CD4-positive, alpha-beta T cell (primary cell): ENCODE data around the gene EIF5AL1. TPM values are rescaled to one million over a fixed set of nuclear protein-coding genes. Genes with fewer than 3 reads are reported as not detected.

ENCODE experiments used
- ATAC-seq: fragments of 200-7000 bp; cut with Tn5 transposase; one replicate; pipeline ENCODE4 v1.10.0; 2022; ENCODE audit warnings: mild to moderate bottlenecking; ENCODE audit not compliant: poor library complexity
- CTCF ChIA-PET: fragments of 350-600 bp; sonication (Branson Sonifier 250); formaldehyde crosslinking; loops from one replicate; lab custom pipeline; 2021; ENCODE audit warnings: antibody characterized with exemption, inconsistent platforms; lab: Charles Lee
- POLR2A ChIA-PET: fragments of 350-600 bp; sonication (Branson Sonifier 250); formaldehyde crosslinking; loops from one replicate; lab custom pipeline; 2021; ENCODE audit warnings: antibody characterized with exemption, inconsistent platforms; lab: Charles Lee
- DNase-seq, 14 experiments: peaks; one replicate each; pipeline ENCODE4 v3.0.0-alpha.2; 2013 to 2020; ENCODE audit warnings: mixed read lengths in 2 of 14
- H3K27ac ChIP-seq, 2 donors: one replicate each; pipeline versions ENCODE4 v1.5.1 to v1.7.0; 2013; ENCODE audit warnings: low read length in 2 of 2, low read depth in 1 of 2, mild to moderate bottlenecking in 1 of 2
- H3K27me3 ChIP-seq, 2 experiments: 1 replicate in 1 of 2; 2 replicates in 1 of 2; pipeline versions ENCODE4 v1.6.1 to v1.7.0; 2013; ENCODE audit warnings: low read length in 2 of 2, control low read depth in 1 of 2, mild to moderate bottlenecking in 1 of 2, moderate library complexity in 1 of 2; ENCODE audit not compliant: insufficient read depth in 2 of 2, control insufficient read depth in 1 of 2
- H3K36me3 ChIP-seq: one replicate; pipeline ENCODE4 v1.6.1; 2013; ENCODE audit warnings: low read length, control low read depth; ENCODE audit not compliant: insufficient read depth
- H3K4me1 ChIP-seq: one replicate; pipeline ENCODE4 v1.6.1; 2013; ENCODE audit warnings: low read length, control low read depth; ENCODE audit not compliant: insufficient read depth
- H3K4me3 ChIP-seq: one replicate; pipeline ENCODE4 v1.5.1; 2013; ENCODE audit warnings: mild to moderate bottlenecking, low read length, moderate library complexity
- H3K9me3 ChIP-seq, 2 experiments: 1 replicate in 1 of 2; 2 replicates in 1 of 2; pipeline versions ENCODE4 v1.6.1 to v1.7.0; 2013; ENCODE audit warnings: low read length in 2 of 2, mild to moderate bottlenecking in 2 of 2, control low read depth in 1 of 2, moderate library complexity in 1 of 2; ENCODE audit not compliant: control insufficient read depth in 1 of 2, insufficient read depth in 1 of 2
- H3K27ac Mint-ChIP-seq: one replicate; pipeline ENCODE4 v1.8.0; 2020; ENCODE audit warnings: mixed read lengths
- H3K27me3 Mint-ChIP-seq: one replicate; pipeline ENCODE4 v1.8.0; 2021; ENCODE audit warnings: mixed read lengths
- H3K36me3 Mint-ChIP-seq: one replicate; pipeline ENCODE4 v1.8.0; 2021; ENCODE audit warnings: low read depth, mixed read lengths
- H3K4me1 Mint-ChIP-seq: one replicate; pipeline ENCODE4 v1.8.0; 2021; ENCODE audit warnings: low read depth, mixed read lengths
- H3K4me3 Mint-ChIP-seq: one replicate; pipeline ENCODE4 v1.8.0; 2020; ENCODE audit warnings: mild to moderate bottlenecking, mixed read lengths
- H3K9me3 Mint-ChIP-seq: one replicate; pipeline ENCODE4 v1.8.0; 2020; ENCODE audit warnings: mixed read lengths
- intact Hi-C, 2 experiments: fragments of 100-400 bp; cut with DNase I in 1 of 2; cut with micrococcal nuclease in 1 of 2; formaldehyde crosslinking; loops; one replicate each; pipeline versions ENCODE4 v1.15.1 to v1.9.0; 2023 to 2025; cut with DNase I, micrococcal nuclease
- total RNA-seq, 174 experiments: library from RNA in 2 of 174; stranded (reverse) in 2 of 174; gene quantifications; one replicate each; pipeline ENCODE4 v1.2.3 and lab custom pipeline; 2021 to 2026
- TF ChIP-seq, protein P1 (sequence below): fragments of 200-600 bp; IDR thresholded peaks from one replicate; pipeline ENCODE4 v1.8.0; 2022; ENCODE audit warnings: antibody characterized with exemption, mild to moderate bottlenecking

Gene EIF5AL1
- total RNA-seq, 2 experiments from 2014 or later, result 0.11 to 0.14 TPM

DNA sequence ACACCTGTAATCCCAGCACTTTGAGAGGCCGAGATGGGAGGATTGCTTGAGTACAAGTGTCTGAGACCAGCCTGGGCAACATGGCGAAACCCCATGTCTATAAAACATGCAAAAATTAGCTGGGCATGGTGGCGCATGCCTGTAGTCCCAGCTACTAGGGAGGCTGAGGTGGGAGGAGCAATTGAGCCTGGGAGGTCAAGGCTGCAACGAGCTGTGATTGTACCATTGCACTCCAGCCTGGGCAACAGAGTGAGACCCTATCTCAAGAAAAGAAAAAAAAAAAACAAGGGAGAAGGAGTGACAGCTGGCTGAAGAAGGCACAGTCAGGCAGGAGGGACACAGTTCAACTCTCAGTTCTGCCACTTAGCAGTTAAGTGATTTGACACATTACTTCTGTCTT, 40.6 kb upstream of the EIF5AL1 start:
- CTCF ChIA-PET, result interaction anchor here (1.0 to 1.1 kb wide), 2 partner anchors 27 to 71 kb away, joined by 3 read pairs; no protein-coding TSS in a partner anchor
- Histone ChIP-seq H3K4me3 (no peak overlapping the region), H3K27ac (no peak overlapping the region), H3K36me3 (no peaks in the 10 kb centered on the region), H3K4me1 (peaks cover 3% of the 10 kb centered on the region), H3K9me3 (no peaks in the 10 kb centered on the region), H3K27me3 (peaks cover 0 to 10% of the 10 kb centered on the region in 2 experiments)
- Mint-ChIP-seq H3K4me1 (no peaks in the 10 kb centered on the region), H3K36me3 (no peaks in the 10 kb centered on the region), H3K4me3 (no peak overlapping the region), H3K27ac (no peak overlapping the region), H3K27me3 (peaks cover 9% of the 10 kb centered on the region), H3K9me3 (no peaks in the 10 kb centered on the region)
- TF ChIP-seq, protein P1, sequence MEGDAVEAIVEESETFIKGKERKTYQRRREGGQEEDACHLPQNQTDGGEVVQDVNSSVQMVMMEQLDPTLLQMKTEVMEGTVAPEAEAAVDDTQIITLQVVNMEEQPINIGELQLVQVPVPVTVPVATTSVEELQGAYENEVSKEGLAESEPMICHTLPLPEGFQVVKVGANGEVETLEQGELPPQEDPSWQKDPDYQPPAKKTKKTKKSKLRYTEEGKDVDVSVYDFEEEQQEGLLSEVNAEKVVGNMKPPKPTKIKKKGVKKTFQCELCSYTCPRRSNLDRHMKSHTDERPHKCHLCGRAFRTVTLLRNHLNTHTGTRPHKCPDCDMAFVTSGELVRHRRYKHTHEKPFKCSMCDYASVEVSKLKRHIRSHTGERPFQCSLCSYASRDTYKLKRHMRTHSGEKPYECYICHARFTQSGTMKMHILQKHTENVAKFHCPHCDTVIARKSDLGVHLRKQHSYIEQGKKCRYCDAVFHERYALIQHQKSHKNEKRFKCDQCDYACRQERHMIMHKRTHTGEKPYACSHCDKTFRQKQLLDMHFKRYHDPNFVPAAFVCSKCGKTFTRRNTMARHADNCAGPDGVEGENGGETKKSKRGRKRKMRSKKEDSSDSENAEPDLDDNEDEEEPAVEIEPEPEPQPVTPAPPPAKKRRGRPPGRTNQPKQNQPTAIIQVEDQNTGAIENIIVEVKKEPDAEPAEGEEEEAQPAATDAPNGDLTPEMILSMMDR, result no peak
- ATAC-seq (no peak), DNase-seq (no peak)
- POLR2A ChIA-PET, result no interaction called here
- intact Hi-C loops, result no loop called here

DNA sequence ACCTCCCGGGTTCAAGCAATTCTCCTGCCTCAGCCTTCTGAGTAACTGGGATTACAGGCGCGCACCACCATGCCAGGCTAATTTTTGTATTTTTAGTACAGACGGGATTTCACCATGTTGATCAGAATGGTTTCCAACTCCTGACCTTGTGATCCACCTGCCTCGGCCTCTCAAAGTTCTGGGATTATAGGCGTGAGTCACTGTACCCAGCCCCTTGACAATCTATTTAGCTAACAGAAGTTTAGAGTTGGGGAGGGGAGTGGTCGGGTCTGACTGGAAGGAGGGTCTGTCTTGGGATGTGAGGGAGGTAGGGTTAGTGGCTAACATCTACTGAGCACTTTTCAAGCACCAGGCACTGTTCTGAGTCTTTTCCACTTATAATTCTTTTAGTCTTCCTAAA, 39.9 kb upstream of the EIF5AL1 start:
- Histone ChIP-seq H3K27me3 (peaks cover 0 to 10% of the 10 kb centered on the region in 2 experiments), H3K9me3 (no peaks in the 10 kb centered on the region), H3K4me3 (no peak overlapping the region), H3K36me3 (no peaks in the 10 kb centered on the region), H3K27ac (no peak overlapping the region), H3K4me1 (peaks cover 3% of the 10 kb centered on the region)
- ChIA-PET POLR2A (no interaction called here), CTCF (interaction anchor here (1.0 kb wide), 1 partner anchor 26 kb away, joined by 3 read pairs; no protein-coding TSS in a partner anchor)
- TF ChIP-seq, protein P1, result no peak
- no peaks in the 10 kb centered on the region for H3K9me3 Mint-ChIP-seq
- intact Hi-C loops, result no loop called here
- no peak for DNase-seq
- peaks cover 13% of the 10 kb centered on the region for H3K27me3 Mint-ChIP-seq
- H3K36me3 Mint-ChIP-seq, result no peaks in the 10 kb centered on the region
- H3K4me1 Mint-ChIP-seq, result no peaks in the 10 kb centered on the region
- no peak overlapping the region for H3K27ac Mint-ChIP-seq
- no peak overlapping the region for H3K4me3 Mint-ChIP-seq
- ATAC-seq, result no peak

DNA sequence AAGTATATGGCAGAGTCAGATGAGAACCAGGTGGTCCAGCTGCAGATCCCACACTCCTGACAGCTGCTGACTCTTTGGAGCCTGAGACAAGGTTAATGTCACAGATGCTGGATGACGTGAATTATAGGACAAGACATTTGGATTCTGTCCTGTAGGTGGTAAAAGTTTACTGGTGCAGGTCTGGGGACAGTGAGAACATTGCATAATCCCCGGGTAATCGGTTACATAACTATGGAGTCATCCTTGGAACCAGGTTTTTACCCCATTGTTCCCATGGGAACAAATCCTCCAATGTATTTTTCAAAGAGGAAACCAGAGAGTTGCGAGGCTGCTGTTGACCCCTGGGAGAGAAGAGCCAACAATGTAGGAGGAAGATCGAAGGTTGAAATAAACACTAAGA, 39.4 kb upstream of the EIF5AL1 start:
- DNase-seq, result no peak
- Mint-ChIP-seq H3K27me3 (peaks cover 17% of the 10 kb centered on the region), H3K4me3 (no peak overlapping the region), H3K9me3 (no peaks in the 10 kb centered on the region), H3K4me1 (no peaks in the 10 kb centered on the region), H3K36me3 (no peaks in the 10 kb centered on the region), H3K27ac (no peak overlapping the region)
- Histone ChIP-seq H3K4me1 (no peaks in the 10 kb centered on the region), H3K4me3 (no peak overlapping the region), H3K27ac (no peak overlapping the region), H3K27me3 (peaks cover 0 to 10% of the 10 kb centered on the region in 2 experiments), H3K36me3 (no peaks in the 10 kb centered on the region), H3K9me3 (no peaks in the 10 kb centered on the region)
- ATAC-seq, result no peak
- ChIA-PET POLR2A (no interaction called here), CTCF (no interaction called here)
- TF ChIP-seq, protein P1, result no peak
- intact Hi-C loops, result no loop called here
